GM12878 (cell line): ENCODE results near the gene EXD3. TPM values are rescaled to one million over a fixed set of nuclear protein-coding genes. Genes with fewer than 3 reads are reported as not detected.

Source experiments
- ATAC-seq: fragments of 200-7000 bp; cut with Tn5 transposase; 3 replicates; pipeline ENCODE4 v1.9.1; 2020; ENCODE audit warnings: mild to moderate bottlenecking, moderate library complexity
- BruUV-seq: library from RNA; stranded (reverse); fragments of 400-500 nt; replicated peaks from 2 replicates; lab custom pipeline; 2021; lab: Mats Ljungman, UMichigan
- CTCF ChIA-PET: fragments of 300-600 bp; sonication (Branson Sonifier 250); formaldehyde crosslinking; extraction: SDS; loops from one replicate; lab custom pipeline; 2021; ENCODE audit warnings: inconsistent platforms; lab: Yijun Ruan, JAX
- POLR2A ChIA-PET: fragments of 350-600 bp; formaldehyde crosslinking; extraction: SDS; loops from one replicate; lab custom pipeline; 2021; ENCODE audit warnings: inconsistent platforms; lab: Charles Lee
- RAD21 ChIA-PET: fragments of 300-600 bp; sonication (Branson Sonifier 250); formaldehyde crosslinking; loops from one replicate; lab custom pipeline; 2023; ENCODE audit warnings: antibody characterized with exemption; ENCODE audit not compliant: unreplicated experiment; lab: Charles Lee
- SMC1A ChIA-PET: fragments of 300-600 bp; sonication (Branson Sonifier 250); formaldehyde crosslinking; loops from one replicate; lab custom pipeline; 2023; ENCODE audit not compliant: unreplicated experiment, uncharacterized antibody; lab: Charles Lee
- DNase-seq: peaks from one replicate; pipeline ENCODE4 v3.0.0-alpha.2; 2011; ENCODE audit warnings: low read depth, low spot score
- FAIRE-seq: peaks from 3 replicates; lab custom pipeline; 2011; peaks lifted over from hg19 to GRCh38; lab: Jason Lieb, UNC
- H2AFZ ChIP-seq: 2 replicates; pipeline ENCODE4 v1.6.0; 2011; ENCODE audit warnings: low read depth, low read length, control low read depth; ENCODE audit not compliant: control insufficient read depth
- H3K27ac ChIP-seq: 2 replicates; pipeline ENCODE4 v1.5.1; 2011; ENCODE audit warnings: control low read depth; ENCODE audit not compliant: control insufficient read depth, insufficient read depth
- H3K27me3 ChIP-seq, 2 experiments: replicated peaks in 1 of 2; 2 replicates each; pipeline versions ENCODE4 v1.6.0 to v1.6.1; 2011; ENCODE audit warnings: low read length in 1 of 2; ENCODE audit not compliant: control insufficient read depth in 2 of 2, insufficient read depth in 2 of 2
- H3K36me3 ChIP-seq, 2 experiments: 2 replicates each; pipeline ENCODE4 v1.5.1; 2011; ENCODE audit warnings: low read length in 1 of 2; ENCODE audit not compliant: control insufficient read depth in 2 of 2, insufficient read depth in 2 of 2
- H3K4me1 ChIP-seq: 2 replicates; pipeline ENCODE4 v1.6.1; 2011; ENCODE audit warnings: mild to moderate bottlenecking, low read length, moderate library complexity, mixed read lengths; ENCODE audit not compliant: control insufficient read depth, insufficient read depth
- H3K4me2 ChIP-seq: 2 replicates; pipeline ENCODE4 v1.6.0; 2011; ENCODE audit warnings: control low read depth; ENCODE audit not compliant: control insufficient read depth, insufficient read depth
- H3K4me3 ChIP-seq: fragments of 200-600 bp; sonication (generic); 2 replicates; pipeline ENCODE4 v1.5.1; 2016
- H3K79me2 ChIP-seq: 2 replicates; pipeline ENCODE4 v1.6.0; 2011; ENCODE audit warnings: low read length; ENCODE audit not compliant: control insufficient read depth, insufficient read depth
- H3K9ac ChIP-seq: 2 replicates; pipeline ENCODE4 v1.8.0; 2011; ENCODE audit warnings: low read length, control low read depth, mixed read lengths; ENCODE audit not compliant: control insufficient read depth, insufficient read depth
- H3K9me3 ChIP-seq: replicated peaks from 3 replicates; pipeline ENCODE4 v1.5.1; 2011; ENCODE audit warnings: mild to moderate bottlenecking, low read length; ENCODE audit not compliant: control insufficient read depth, insufficient read depth
- H4K20me1 ChIP-seq: 2 replicates; pipeline ENCODE4 v1.6.0; 2011; ENCODE audit not compliant: control insufficient read depth, insufficient read depth
- ATF3 ChIP-seq: IDR thresholded peaks from 2 replicates; pipeline ENCODE4 v1.6.1; 2011; ENCODE audit warnings: low read depth, mild to moderate bottlenecking, low read length, moderate library complexity, borderline replicate concordance; ENCODE audit errors: extremely low read depth
- BACH1 ChIP-seq: fragments of 450-650 bp; IDR thresholded peaks from 2 replicates; pipeline ENCODE4 v1.6.1; 2017; ENCODE audit warnings: mild to moderate bottlenecking, borderline replicate concordance
- BHLHE40 ChIP-seq, 2 experiments: fragments of 450-650 bp in 1 of 2; IDR thresholded peaks; 2 replicates each; pipeline ENCODE4 v1.6.1; 2011 to 2017; ENCODE audit warnings: low read depth in 2 of 2, borderline replicate concordance in 1 of 2, improper control_type of control experiment in 1 of 2, low read length in 1 of 2, mild to moderate bottlenecking in 1 of 2
- CBFB ChIP-seq: IDR thresholded peaks from 2 replicates; pipeline ENCODE4 v1.6.1; 2016; ENCODE audit warnings: antibody characterized with exemption, low read depth
- ELK1 ChIP-seq: IDR thresholded peaks from 2 replicates; pipeline ENCODE4 v1.6.1; 2012; ENCODE audit warnings: low read depth, low read length, improper control_type of control experiment
- GABPA ChIP-seq: IDR thresholded peaks from 2 replicates; pipeline ENCODE4 v1.6.1; 2014; ENCODE audit warnings: antibody characterized with exemption, low read depth, mild to moderate bottlenecking, inconsistent platforms
- KAT2A ChIP-seq: conservative IDR thresholded peaks from 2 replicates; pipeline ENCODE4 v1.6.1; 2011; ENCODE audit warnings: low read depth, low read length; ENCODE audit not compliant: control insufficient read depth
- MAX ChIP-seq: IDR thresholded peaks from 2 replicates; pipeline ENCODE4 v1.6.1; 2012; ENCODE audit warnings: low read depth, low read length, improper control_type of control experiment
- NBN ChIP-seq: fragments of 450-650 bp; IDR thresholded peaks from 2 replicates; pipeline ENCODE4 v1.6.1; 2016
- NFIC ChIP-seq: IDR thresholded peaks from 2 replicates; pipeline ENCODE4 v1.6.1; 2012; ENCODE audit warnings: low read depth, mild to moderate bottlenecking, inconsistent platforms, low read length, moderate library complexity
- NKRF ChIP-seq: fragments of 450-650 bp; conservative IDR thresholded peaks from 2 replicates; pipeline ENCODE4 v1.6.1; 2017; ENCODE audit warnings: mild to moderate bottlenecking, moderate library complexity
- NRF1 ChIP-seq: conservative IDR thresholded peaks from 2 replicates; pipeline ENCODE4 v1.6.1; 2011; ENCODE audit warnings: mild to moderate bottlenecking, low read depth, low read length, improper control_type of control experiment
- RAD51 ChIP-seq: fragments of 450-650 bp; IDR thresholded peaks from 2 replicates; pipeline ENCODE4 v1.6.1; 2016; ENCODE audit warnings: moderate library complexity, mild to moderate bottlenecking, inconsistent platforms
- RFX5 ChIP-seq: IDR thresholded peaks from 2 replicates; pipeline ENCODE4 v1.6.1; 2011; ENCODE audit warnings: low read depth, low read length, improper control_type of control experiment
- SMAD1 ChIP-seq: fragments of 450-650 bp; IDR thresholded peaks from 2 replicates; pipeline ENCODE4 v1.6.1; 2018; ENCODE audit warnings: mild to moderate bottlenecking, low read depth; ENCODE audit not compliant: partially characterized antibody
- TAF1 ChIP-seq: IDR thresholded peaks from 2 replicates; pipeline ENCODE4 v1.6.1; 2011; ENCODE audit warnings: mild to moderate bottlenecking, low read depth, low read length, borderline replicate concordance
- ZNF217 ChIP-seq: fragments of 450-650 bp; IDR thresholded peaks from 2 replicates; pipeline ENCODE4 v1.6.1; 2017; ENCODE audit warnings: antibody characterized with exemption, mild to moderate bottlenecking
- ZNF274 ChIP-seq: IDR thresholded peaks from one replicate; pipeline ENCODE4 v1.8.0; 2011; ENCODE audit not compliant: insufficient read length, insufficient read depth
- ZZZ3 ChIP-seq: IDR thresholded peaks from 2 replicates; pipeline ENCODE4 v1.6.1; 2011; ENCODE audit warnings: low read depth; ENCODE audit not compliant: control insufficient read depth, insufficient read length
- WGBS: methylation state at CpG from one replicate; pipeline ENCODE4 v1.1.6; 2016; ENCODE audit warnings: low lambda C conversion rate; ENCODE audit not compliant: insufficient replicate concordance, insufficient coverage; ENCODE audit errors: missing lambda C conversion rate; 5-methylcytosine and 5-hydroxymethylcytosine counted together
- in situ Hi-C: fragments of 300-500 bp; cut with MboI; formaldehyde crosslinking; loops from 9 replicates; pipeline ENCODE4 v1.14.3; 2018; ENCODE audit warnings: mixed read lengths
- intact Hi-C: fragments of 100-400 bp; cut with micrococcal nuclease; formaldehyde crosslinking; loops from one replicate; pipeline ENCODE4 v1.14.2; 2022; ENCODE audit not compliant: unreplicated experiment
- polyA plus RNA-seq, 11 experiments: library from polyadenylated mRNA; depleted of rRNA in 4 of 11; unstranded in 6 of 11; stranded (reverse) in 5 of 11; fragments of >200 nt; fragmentation: Nextera tagmentation in 4 of 11; fragmentation: Illumina TruSeq in 1 of 11; extraction: Ambion mirVana in 4 of 11; extraction: Trizol in 1 of 11; gene quantifications; 1 replicate in 1 of 11; 2 replicates in 10 of 11; pipeline versions ENCODE4 v1.2.1 to v1.2.3, GENCODE V29; 2011 to 2016; ENCODE audit warnings: inconsistent platforms in 2 of 11, missing spikeins in 2 of 11, low read depth in 1 of 11
- total RNA-seq, 4 experiments: library from RNA; depleted of rRNA in 3 of 4; stranded (reverse); fragments of >200 nt in 3 of 4; fragmentation: Illumina TruSeq in 1 of 4; extraction: Trizol in 1 of 4; gene quantifications; 2 replicates each; pipeline versions ENCODE4 v1.2.1 to v1.2.3, GENCODE V29; 2013 to 2021

The EXD3 gene
- total and polyA plus RNA-seq, 10 of the 15 experiments (the other 5 are each of a cell fraction or from before 2014, with no cell fraction given), result 0.21 to 7.1 (median 3.6) TPM

GRCh38 chr9:137277329-137278041, 145.5 kb downstream of the EXD3 start, which contains the start of gene TOR4A:
TSS of gene TOR4A (plus strand) at chr9:137277726. CDS start at chr9:137278690, 964 bp downstream.
- H3K79me2 ChIP-seq, result peaks cover 19% of the 10 kb centered on the region
- POLR2A ChIA-PET, result interaction anchor here (0.6 to 2.5 kb wide), 10 partner anchors 9 to 154 kb away, joined by 3 to 14 read pairs (median 4); partner anchors contain the start of genes EXD3, NOXA1 and TUBB4B
- in situ Hi-C loops, result no loop called here
- H3K27ac ChIP-seq, result peak within 1 kb of the TSS; percentile 95
- H3K9ac ChIP-seq, result peak within 1 kb of the TSS; percentile 95
- no peaks in the 10 kb centered on the region for H4K20me1 ChIP-seq
- H3K4me1 ChIP-seq, result peaks cover 39% of the 10 kb centered on the region
- SMC1A ChIA-PET, result interaction anchor here (0.6 to 1.6 kb wide), 3 partner anchors 40 to 127 kb away, joined by 3 to 6 read pairs (median 3); no protein-coding TSS in a partner anchor
- under 1% methylated on average over 24 of the region's 25 CpGs for WGBS
- CTCF ChIA-PET, result interaction anchor here (0.6 to 1.6 kb wide), 15 partner anchors 10 to 249 kb away, joined by 3 to 6 read pairs (median 3); partner anchors contain the start of genes EXD3, NOXA1, NRARP and RNF224
- H3K27me3 ChIP-seq, result no peaks in the 10 kb centered on the region
- no peaks in the 10 kb centered on the region for H3K9me3 ChIP-seq
- peak within 1 kb of the TSS; percentile 97 for H3K4me2 ChIP-seq
- peak; percentile 93 for FAIRE-seq
- peaks cover 0 to 2% of the 10 kb centered on the region in 2 experiments; a peak in 2 of 4 replicates for H3K36me3 ChIP-seq
- BruUV-seq, result no TSS peak
- RAD21 ChIA-PET, result interaction anchor here (0.5 to 1.8 kb wide), 12 partner anchors 9 to 121 kb away, joined by 3 to 14 read pairs (median 4); partner anchors contain the start of gene NRARP
- peak; percentile 42 for DNase-seq
- intact Hi-C loops, result no loop called here
- peak within 1 kb of the TSS; percentile 92 for H3K4me3 ChIP-seq
- peak within 1 kb of the TSS; percentile 45 for H2AFZ ChIP-seq
- peak; percentile 89 for ATAC-seq
- TF ChIP-seq CBFB (no peak), TAF1 (0 out of 2 replicates have a peak, but pooled peaks have one; percentile 20), NRF1 (no peak), BHLHE40 (IDR thresholded peaks at IDR 0.05; ENCODE audit: borderline replicate concordance in 1 of 2, low read depth in 2 of 2, low read length in 1 of 2) (peak; percentile 39 to 59; a peak in 3 of 4 replicates), GABPA (no peak; the same call in 1 of the 2 replicates), ELK1 (no peak), RFX5 (no peak), NFIC (no peak), KAT2A (no peak), ZNF274 (no peak), ATF3 (no peak), RAD51 (no peak), BACH1 (no peak; the same call in 1 of the 2 replicates), NKRF (peak; percentile 53; the same call in 1 of the 2 replicates), ZNF217 (no peak), NBN (0 out of 2 replicates have a peak, but pooled peaks have one; percentile 30), ZZZ3 (no peak), SMAD1 (no peak), MAX (no peak)
